Activated naive CD8-positive, alpha-beta T cell (primary cell): ENCODE measurements around the gene CXCL14.

Source experiments
- H3K27ac Mint-ChIP-seq: one replicate; pipeline ENCODE4 v1.8.0; 2021; ENCODE audit warnings: mixed read lengths
- H3K27me3 Mint-ChIP-seq: one replicate; pipeline ENCODE4 v1.8.0; 2021; ENCODE audit warnings: mixed read lengths
- H3K36me3 Mint-ChIP-seq: one replicate; pipeline ENCODE4 v1.8.0; 2021; ENCODE audit warnings: mixed read lengths
- H3K4me1 Mint-ChIP-seq: one replicate; pipeline ENCODE4 v1.8.0; 2021; ENCODE audit warnings: low read depth, mixed read lengths
- H3K4me3 Mint-ChIP-seq: one replicate; pipeline ENCODE4 v1.8.0; 2021; ENCODE audit warnings: mild to moderate bottlenecking, mixed read lengths
- H3K9me3 Mint-ChIP-seq: one replicate; pipeline ENCODE4 v1.8.0; 2021; ENCODE audit warnings: low read depth, mixed read lengths

CXCL14 gene

DNA sequence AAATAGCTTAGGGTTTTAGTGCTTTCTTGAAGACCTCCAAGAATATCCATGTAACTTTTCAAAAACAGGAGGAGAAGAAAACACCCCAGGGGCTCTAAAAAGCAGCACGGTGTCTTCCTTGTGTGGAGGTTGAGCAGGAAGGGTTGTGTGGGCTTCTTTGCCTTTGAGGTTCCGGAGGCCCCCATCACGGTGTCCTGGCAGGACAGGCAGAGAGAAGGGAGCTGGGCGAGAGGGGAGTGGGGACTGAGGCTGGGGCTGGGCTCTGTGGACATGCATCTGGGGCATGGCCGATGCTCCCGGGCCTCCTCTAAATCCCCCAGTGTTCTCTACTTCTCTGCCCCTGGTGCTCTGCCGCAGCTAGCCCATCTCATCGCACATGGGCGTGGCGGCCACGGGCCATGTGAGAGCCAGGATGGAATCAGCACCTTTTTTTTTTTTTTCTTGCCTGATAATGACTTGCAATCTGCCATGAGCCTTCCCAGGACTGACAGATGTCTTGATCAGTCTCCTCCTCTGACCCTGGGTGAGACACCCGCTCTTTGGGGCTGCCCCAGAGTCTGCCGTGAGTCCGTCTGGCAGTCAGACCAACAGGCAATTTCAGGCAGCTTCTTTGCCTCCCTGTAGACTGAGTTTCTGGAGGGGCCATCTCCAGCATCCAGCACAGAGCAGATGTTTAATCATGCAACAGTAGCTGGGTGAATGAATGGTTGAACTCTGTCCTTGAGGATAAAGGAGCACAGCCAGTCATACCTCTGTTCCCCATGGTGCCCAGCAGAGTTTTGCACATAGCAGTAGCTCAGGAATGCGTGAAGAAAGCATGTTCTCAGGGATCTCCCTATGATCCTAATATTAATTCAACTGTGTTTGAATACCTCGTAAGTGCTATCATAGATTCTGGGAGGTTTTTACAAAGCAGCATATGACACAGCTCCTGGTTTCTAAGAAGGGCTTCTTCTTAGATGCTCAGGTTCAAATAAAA is 12.1 kb downstream of the CXCL14 start:
- Mint-ChIP-seq H3K27ac (no peak overlapping the region), H3K36me3 (no peaks in the 10 kb centered on the region), H3K9me3 (no peaks in the 10 kb centered on the region), H3K4me3 (no peak overlapping the region), H3K4me1 (no peaks in the 10 kb centered on the region), H3K27me3 (peaks cover 2% of the 10 kb centered on the region)

DNA sequence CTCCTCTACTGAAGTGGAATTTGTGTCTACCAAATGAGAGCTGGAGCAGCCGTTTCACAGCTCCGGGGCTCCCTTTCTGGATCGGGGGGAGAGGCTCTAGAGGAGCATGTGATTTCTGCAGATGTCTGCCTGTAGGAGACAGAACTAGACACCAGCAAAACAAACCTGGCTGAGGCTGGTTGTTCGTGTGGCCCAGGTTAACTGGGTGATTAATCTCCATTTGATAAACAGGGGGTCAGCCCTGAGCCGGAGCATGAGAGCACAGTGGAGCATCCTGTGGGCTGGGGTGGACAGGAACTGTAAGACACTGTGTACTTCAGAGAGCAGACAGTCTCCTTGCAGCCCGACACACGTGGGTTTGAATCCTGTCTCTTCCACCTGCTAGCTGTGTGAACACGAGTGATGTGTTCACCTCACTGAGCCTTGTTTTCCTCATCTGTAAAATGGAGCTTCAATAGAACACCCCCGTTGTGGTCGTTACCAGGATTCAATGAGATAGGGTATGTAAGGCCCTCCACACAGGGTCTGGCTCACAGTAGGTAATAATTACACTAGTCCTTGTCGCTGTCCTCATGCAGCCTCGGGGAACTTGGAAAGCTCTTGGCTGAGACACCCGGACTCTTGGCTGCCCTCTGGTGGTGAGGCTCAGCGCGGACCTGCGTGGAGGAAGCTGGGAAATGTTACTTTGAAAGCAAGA is 12.9 kb downstream of the CXCL14 start:
- H3K27me3 Mint-ChIP-seq = peaks cover 2% of the 10 kb centered on the region
- no peaks in the 10 kb centered on the region for H3K9me3 Mint-ChIP-seq
- no peak overlapping the region for H3K27ac Mint-ChIP-seq
- H3K4me1 Mint-ChIP-seq = peaks cover 1% of the 10 kb centered on the region
- H3K4me3 Mint-ChIP-seq = no peak overlapping the region
- H3K36me3 Mint-ChIP-seq = no peaks in the 10 kb centered on the region

DNA sequence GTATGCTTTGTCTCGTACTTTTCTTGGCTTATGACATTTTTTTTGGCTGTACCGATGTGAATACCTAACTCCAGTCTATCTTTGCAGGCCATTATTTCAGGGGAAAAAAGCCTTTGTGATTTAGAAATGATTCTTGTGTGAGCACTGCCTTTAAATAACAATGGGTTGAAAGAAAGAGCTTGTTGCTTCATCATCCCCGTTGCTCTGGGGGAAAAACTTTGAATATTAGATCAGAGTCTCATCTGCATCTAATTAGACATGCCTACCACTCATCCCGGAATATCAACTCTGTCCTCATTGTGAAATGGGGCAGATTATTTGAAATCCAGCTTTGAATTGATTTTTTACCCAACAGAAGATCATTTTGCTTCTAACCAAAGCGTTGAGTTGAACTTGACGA is 13.5 kb downstream of the CXCL14 start:
- H3K9me3 Mint-ChIP-seq = no peaks in the 10 kb centered on the region
- H3K4me1 Mint-ChIP-seq = peaks cover 4% of the 10 kb centered on the region
- no peak overlapping the region for H3K27ac Mint-ChIP-seq
- H3K4me3 Mint-ChIP-seq = no peak overlapping the region
- H3K36me3 Mint-ChIP-seq = no peaks in the 10 kb centered on the region
- H3K27me3 Mint-ChIP-seq = peaks cover 2% of the 10 kb centered on the region

DNA sequence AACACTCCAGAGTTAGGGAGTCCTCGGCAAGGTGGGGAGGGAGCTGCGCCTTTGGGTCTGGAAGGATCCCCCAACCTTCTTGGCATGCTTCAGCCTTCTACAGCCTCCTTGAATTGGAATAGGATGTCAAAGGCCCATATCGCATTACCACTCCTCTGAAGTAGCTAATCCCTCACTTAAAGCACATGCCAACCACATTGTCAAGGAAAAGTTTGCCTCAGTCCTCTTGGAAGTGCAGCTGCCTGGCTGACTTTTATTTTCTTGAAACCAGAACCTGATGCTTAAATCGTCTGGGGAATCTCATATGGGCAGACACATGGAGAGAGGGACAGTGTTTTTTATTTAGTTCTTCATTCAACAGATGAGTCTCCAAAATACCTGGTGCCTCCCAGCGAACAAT is 14.5 kb downstream of the CXCL14 start:
- Mint-ChIP-seq H3K4me1 (peaks cover 4% of the 10 kb centered on the region), H3K9me3 (no peaks in the 10 kb centered on the region), H3K27me3 (peaks cover 2% of the 10 kb centered on the region), H3K27ac (no peak overlapping the region), H3K36me3 (no peaks in the 10 kb centered on the region), H3K4me3 (no peak overlapping the region)

DNA sequence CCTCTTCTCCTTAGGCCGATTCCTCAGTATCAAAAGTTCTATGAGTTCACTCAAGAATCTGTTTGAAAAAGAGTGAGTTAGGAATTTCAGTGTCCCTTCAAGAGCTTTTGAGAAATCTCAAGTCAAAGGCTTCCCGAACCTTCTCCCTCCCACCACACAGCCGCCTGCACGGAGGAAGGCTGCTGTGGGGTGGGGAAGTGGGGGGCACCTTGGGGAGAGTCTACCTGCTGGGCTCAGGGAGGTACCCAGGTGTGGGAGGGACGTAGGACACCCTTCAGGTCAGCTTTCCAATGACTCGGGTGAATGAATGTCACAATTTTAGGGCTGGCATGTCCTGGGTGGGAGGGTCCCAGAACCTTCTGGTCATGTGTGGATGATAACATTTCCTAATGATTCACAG is 17.5 kb downstream of the CXCL14 start:
- Mint-ChIP-seq H3K27ac (no peak overlapping the region), H3K9me3 (no peaks in the 10 kb centered on the region), H3K36me3 (no peaks in the 10 kb centered on the region), H3K4me1 (peaks cover 4% of the 10 kb centered on the region), H3K4me3 (no peak overlapping the region), H3K27me3 (peaks cover 9% of the 10 kb centered on the region)

DNA sequence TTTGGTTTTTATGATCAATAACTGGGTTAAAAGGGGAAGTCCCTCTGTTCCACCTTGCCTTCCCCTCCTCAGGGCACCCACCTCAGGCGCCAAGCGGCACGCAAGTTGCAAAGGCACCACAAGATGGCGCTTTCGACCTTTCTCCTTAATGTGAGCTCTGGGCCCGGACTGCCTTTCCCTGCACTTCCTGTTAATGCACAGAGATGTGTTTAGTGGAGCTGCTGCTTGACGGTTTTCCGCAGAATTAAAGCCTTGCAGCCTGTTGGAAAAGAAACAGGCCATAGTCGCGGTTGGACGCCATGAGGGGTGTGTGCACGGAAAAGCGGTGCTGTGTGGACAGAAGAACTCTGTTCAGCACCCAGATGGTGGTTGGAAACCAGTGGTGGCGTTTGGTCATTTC is 17.9 kb downstream of the CXCL14 start:
- no peak overlapping the region for H3K27ac Mint-ChIP-seq
- no peak overlapping the region for H3K4me3 Mint-ChIP-seq
- no peaks in the 10 kb centered on the region for H3K36me3 Mint-ChIP-seq
- peaks cover 4% of the 10 kb centered on the region for H3K4me1 Mint-ChIP-seq
- H3K27me3 Mint-ChIP-seq = peaks cover 12% of the 10 kb centered on the region
- H3K9me3 Mint-ChIP-seq = no peaks in the 10 kb centered on the region

DNA sequence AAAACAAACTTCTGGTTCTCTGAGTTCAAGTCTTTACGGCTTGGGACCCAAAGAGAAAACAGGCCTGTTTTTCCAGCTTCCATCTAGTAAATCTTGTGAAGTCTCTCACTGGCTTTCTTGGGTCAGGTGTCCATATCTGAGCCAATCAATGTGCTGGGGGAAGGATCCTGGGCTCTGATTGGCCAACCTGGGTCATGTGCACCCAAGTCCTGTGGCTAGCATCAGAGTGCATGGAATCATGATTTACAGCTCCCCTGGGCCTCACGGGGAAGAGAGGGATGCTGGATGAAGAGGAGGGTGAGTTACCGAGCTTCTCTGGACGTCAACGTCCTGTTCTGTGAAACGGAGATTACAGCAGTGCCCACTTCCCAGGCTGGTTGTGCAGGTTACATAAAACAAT is 19.4 kb downstream of the CXCL14 start:
- Mint-ChIP-seq H3K27me3 (peaks cover 15% of the 10 kb centered on the region), H3K9me3 (no peaks in the 10 kb centered on the region), H3K27ac (no peak overlapping the region), H3K4me3 (no peak overlapping the region), H3K36me3 (no peaks in the 10 kb centered on the region), H3K4me1 (peaks cover 4% of the 10 kb centered on the region)

DNA sequence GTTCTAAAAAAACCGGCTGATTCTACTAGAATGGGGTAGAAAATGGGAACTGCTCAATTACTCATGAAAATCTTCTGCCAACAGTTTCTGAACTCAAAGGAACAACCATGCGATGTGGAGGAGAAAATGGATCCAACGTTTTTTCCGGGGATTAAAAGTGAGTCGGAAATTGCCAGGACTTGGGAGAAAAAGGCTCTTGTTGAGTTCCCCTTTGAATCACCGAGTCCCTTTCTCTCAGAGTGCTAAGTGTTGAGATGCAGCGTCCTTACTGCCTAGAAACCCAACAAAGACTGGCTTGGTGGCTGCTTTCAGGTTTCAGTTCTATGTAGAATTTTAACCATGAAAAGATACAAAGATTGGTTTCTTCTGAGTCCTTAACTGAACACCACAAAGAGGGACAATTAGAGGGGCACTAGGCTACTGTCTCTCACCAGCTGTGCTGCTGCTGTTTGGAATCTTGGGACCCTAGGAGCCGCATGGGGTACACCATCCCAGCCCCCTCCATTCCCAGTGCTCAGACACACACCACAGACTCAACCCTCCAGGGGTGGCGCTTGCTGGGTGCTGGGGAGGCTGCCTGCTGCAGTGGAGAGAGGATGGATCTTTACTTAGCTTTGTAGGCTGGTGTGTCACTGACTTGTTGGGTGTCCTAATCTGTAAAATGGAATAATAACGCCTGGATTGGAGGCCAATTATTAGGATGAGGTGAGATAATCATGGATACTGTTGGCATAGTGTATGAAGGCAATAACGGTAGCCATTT is 21.5 kb downstream of the CXCL14 start:
- Mint-ChIP-seq H3K27me3 (peaks cover 17% of the 10 kb centered on the region), H3K4me1 (peaks cover 4% of the 10 kb centered on the region), H3K9me3 (no peaks in the 10 kb centered on the region), H3K4me3 (no peak overlapping the region), H3K27ac (no peak overlapping the region), H3K36me3 (no peaks in the 10 kb centered on the region)

DNA sequence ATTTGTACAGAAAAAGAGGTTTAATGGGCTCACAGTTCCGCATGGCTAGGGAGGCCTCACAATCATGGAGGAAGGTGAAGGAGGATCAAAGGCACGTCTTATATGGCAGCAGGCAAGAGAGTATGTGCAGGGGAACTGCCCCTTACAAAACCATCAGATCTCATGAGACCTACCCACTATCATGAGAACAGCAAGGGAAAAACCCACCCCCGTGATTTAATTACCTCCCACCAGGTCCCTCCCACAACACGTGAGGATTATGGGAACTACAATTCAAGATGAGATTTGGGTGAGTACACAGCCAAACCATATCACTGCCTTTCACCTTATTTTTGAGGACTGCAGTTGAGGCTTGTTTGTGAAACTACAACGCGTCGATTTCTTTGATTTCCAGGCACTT is 22.2 kb downstream of the CXCL14 start:
- H3K27me3 Mint-ChIP-seq = peaks cover 22% of the 10 kb centered on the region
- H3K4me3 Mint-ChIP-seq = no peak overlapping the region

DNA sequence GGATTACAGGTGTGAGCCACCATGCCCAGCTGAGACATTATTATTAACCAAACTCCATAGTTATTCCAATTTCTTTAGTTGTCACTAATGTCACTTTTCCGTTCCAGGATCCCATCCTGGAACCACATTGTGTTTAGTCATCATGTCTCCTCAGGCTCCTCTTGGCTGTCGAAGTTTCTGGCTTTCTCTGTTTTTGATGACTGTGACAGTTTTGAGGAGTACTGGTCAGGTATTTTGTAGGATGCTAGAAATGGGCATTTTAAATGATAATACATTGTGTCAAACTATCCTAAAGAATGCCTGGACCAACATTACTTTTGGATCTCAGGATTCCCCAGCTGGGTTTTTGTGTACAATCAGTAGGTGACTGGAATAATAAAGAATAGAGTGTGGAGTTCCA is 23.3 kb downstream of the CXCL14 start:
- Mint-ChIP-seq H3K9me3 (no peaks in the 10 kb centered on the region), H3K4me1 (peaks cover 2% of the 10 kb centered on the region), H3K36me3 (no peaks in the 10 kb centered on the region), H3K4me3 (no peak overlapping the region), H3K27me3 (peaks cover 26% of the 10 kb centered on the region), H3K27ac (no peak overlapping the region)

More for the DNA sequence above, 22.2 kb downstream of the CXCL14 start:
- Mint-ChIP-seq H3K36me3 (no peaks in the 10 kb centered on the region), H3K9me3 (no peaks in the 10 kb centered on the region), H3K4me1 (peaks cover 6% of the 10 kb centered on the region), H3K27ac (no peak overlapping the region)

DNA sequence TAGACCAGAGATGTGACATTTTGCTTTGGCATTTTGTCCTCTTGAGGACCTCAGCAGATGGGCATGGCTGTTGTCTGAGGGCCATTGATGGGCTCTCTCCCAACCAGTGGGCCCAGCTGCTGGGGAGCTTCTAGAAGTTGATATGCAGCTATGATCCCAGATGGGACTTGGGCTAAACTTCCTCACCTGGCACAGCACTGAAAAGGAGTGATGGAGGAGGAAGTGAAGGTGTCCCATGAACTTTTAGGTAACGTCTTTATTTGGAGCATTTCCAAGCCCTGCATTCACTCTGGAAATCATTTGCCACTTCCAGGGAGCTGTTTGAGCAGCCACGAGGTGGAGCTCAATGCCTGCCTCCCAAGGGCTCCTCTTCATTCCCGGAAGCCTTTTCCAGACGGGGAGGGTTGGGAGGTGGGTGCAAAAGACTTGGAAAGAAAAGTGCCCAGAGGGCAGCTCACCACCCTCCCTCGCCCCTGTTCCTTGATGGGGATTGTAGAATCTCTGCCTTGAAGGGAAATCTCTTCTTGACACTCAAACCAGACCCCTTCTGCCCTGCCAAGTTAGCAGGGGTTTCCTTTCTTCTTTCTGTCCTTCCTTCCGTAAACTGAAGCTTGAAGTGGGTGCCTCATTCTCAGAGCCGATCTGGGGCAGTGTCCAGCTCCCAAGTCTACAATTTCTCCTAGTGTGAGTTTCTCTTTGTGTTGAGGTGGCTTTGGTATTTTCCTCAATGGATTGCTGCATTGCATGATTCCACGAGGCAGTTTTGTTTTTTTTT is 24.9 kb downstream of the CXCL14 start:
- Mint-ChIP-seq H3K27ac (no peak overlapping the region), H3K4me3 (no peak overlapping the region), H3K9me3 (no peaks in the 10 kb centered on the region), H3K36me3 (no peaks in the 10 kb centered on the region), H3K4me1 (peaks cover 2% of the 10 kb centered on the region), H3K27me3 (peaks cover 32% of the 10 kb centered on the region)

DNA sequence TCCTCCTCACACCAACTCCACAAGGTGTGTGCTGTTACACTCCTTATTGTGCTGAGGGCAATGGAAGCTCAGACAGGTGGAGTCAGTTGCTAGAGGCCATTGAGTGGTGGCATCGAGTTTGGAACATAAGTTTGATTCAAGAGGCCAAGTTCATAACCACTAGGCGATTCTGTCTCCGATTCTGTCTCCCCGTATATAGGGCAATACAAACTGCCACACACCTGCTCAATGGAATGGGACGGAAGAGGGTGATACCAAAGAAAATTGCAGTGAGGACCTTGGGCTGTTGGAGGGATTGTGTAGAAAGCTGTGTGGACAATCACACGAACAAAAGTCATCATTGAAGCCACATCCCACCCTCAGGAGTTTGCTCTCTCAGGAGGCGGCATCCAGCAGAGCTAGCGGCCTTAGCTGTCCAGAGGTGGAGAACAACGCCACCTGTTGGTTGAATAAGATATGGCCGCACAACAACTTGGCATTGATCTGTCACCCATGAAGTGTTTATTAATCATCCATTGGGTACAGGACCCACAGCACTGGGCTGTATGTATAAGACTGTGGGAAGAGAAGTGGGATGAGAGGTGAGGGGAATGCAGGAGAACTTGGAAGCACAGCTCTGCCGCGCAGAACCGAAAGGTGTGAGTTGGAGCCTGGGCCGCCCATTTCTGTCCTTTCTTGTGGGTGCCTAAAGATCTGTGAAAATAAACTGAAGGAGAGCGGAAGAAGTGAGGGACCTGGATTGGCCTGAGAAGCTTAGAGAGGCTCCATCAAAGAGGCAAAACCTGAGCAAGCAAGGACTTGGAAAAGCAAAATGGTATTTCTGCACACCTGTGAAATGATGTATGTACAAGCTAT is 27.0 kb downstream of the CXCL14 start:
- no peak overlapping the region for H3K27ac Mint-ChIP-seq
- H3K9me3 Mint-ChIP-seq = no peaks in the 10 kb centered on the region
- H3K27me3 Mint-ChIP-seq = peaks cover 30% of the 10 kb centered on the region
- peaks cover 2% of the 10 kb centered on the region for H3K4me1 Mint-ChIP-seq
- H3K4me3 Mint-ChIP-seq = no peak overlapping the region
- no peaks in the 10 kb centered on the region for H3K36me3 Mint-ChIP-seq

DNA sequence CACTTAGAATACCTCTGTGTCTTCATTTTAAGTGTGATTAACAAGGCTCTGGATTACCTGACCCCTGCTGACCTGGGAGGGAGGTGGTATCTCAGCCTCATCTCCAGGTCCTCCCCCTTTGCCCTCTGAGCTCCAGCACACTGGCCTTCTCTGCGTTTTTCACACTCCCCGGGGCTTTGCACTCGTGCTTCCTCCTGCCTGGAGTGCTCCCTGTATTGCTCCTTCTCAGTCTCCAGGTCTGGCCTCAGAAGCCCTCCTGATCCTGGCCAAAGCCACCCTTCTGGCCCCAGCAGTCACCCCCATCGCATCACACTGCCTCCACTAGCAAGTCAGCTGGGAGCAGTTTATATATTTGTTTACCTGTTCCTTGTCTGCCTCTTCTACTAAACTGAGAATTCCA is 29.4 kb downstream of the CXCL14 start:
- peaks cover 37% of the 10 kb centered on the region for H3K27me3 Mint-ChIP-seq
- peaks cover 2% of the 10 kb centered on the region for H3K4me1 Mint-ChIP-seq
- no peaks in the 10 kb centered on the region for H3K36me3 Mint-ChIP-seq
- H3K9me3 Mint-ChIP-seq = no peaks in the 10 kb centered on the region
- no peak overlapping the region for H3K27ac Mint-ChIP-seq
- no peak overlapping the region for H3K4me3 Mint-ChIP-seq
